Esophagus muscularis mucosa (tissue), 4 donors: Measurements from ENCODE around the gene RAPGEF1.

Source experiments
- EP300 ChIP-seq: sonication (generic); formaldehyde crosslinking; IDR thresholded peaks from one replicate; pipeline ENCODE4 v1.6.1; 2017; ENCODE audit warnings: antibody characterized with exemption
- POLR2A ChIP-seq: fragments of 450-650 bp; IDR thresholded peaks from one replicate; pipeline ENCODE4 v1.6.1; 2017; ENCODE audit warnings: antibody characterized with exemption, moderate library complexity, mild to moderate bottlenecking, low read depth
- TF ChIP-seq, protein P1 (sequence below), 3 experiments: fragments of 200-600 bp in 2 of 3; fragments of 450-650 bp in 1 of 3; sonication (generic) in 2 of 3; IDR thresholded peaks; one replicate each; pipeline ENCODE4 v1.5.1; 2017 to 2019; ENCODE audit warnings: antibody characterized with exemption in 3 of 3, mild to moderate bottlenecking in 2 of 3, moderate library complexity in 1 of 3

DNA sequence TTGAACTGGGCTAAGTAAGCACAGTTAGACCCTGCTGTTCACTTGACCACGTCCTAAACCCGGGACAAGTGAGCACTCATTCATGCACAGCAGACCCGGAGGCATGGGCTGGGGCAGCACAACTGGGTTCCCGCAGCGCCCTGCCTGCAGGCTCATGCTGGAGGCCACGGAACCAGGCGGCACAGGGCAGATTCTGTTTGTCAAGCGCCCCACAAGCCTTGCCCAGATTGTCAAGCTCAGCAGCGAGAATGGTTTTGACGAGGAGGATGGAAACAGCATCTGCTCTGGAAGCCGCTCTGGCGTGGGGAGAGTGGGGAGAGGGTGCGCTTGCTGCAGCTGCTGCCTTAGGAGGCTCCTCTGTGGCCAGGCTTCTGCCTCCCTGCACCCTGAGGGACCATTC is 161.9 kb downstream of the RAPGEF1 start:
- TF ChIP-seq, protein P1, sequence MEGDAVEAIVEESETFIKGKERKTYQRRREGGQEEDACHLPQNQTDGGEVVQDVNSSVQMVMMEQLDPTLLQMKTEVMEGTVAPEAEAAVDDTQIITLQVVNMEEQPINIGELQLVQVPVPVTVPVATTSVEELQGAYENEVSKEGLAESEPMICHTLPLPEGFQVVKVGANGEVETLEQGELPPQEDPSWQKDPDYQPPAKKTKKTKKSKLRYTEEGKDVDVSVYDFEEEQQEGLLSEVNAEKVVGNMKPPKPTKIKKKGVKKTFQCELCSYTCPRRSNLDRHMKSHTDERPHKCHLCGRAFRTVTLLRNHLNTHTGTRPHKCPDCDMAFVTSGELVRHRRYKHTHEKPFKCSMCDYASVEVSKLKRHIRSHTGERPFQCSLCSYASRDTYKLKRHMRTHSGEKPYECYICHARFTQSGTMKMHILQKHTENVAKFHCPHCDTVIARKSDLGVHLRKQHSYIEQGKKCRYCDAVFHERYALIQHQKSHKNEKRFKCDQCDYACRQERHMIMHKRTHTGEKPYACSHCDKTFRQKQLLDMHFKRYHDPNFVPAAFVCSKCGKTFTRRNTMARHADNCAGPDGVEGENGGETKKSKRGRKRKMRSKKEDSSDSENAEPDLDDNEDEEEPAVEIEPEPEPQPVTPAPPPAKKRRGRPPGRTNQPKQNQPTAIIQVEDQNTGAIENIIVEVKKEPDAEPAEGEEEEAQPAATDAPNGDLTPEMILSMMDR (IDR thresholded peaks at IDR 0.05) = no peak
- TF ChIP-seq POLR2A (no peak), EP300 (no peak)
